OCI-LY3 (cell line): Measurements from ENCODE around the gene SPEF2.

Source experiments
- H2AFZ ChIP-seq: fragments of 200-600, 300-600 bp; shearing (Covaris generic); 2 replicates; pipeline ENCODE4 v1.6.0; 2014; ENCODE audit warnings: antibody characterized with exemption, low read depth, low read length
- H3K27ac ChIP-seq: fragments of 200-600, 300-600 bp; sonication (generic); 2 replicates; pipeline ENCODE4 v1.5.1; 2014; ENCODE audit warnings: mild to moderate bottlenecking, low read length, moderate library complexity, mixed read lengths
- H3K27me3 ChIP-seq: fragments of 200-600, 300-600 bp; sonication (generic); 2 replicates; pipeline ENCODE4 v1.6.1; 2014; ENCODE audit warnings: low read depth, low read length, mixed read lengths
- H3K36me3 ChIP-seq: fragments of 200-600, 300-600 bp; sonication (generic); replicated peaks from 2 replicates; pipeline ENCODE3; 2014; ENCODE audit warnings: low read depth, low read length, mixed read lengths
- H3K4me1 ChIP-seq: fragments of 300-600, 200-600 bp; sonication (generic); 2 replicates; pipeline ENCODE4 v1.6.1; 2014; ENCODE audit warnings: low read length, mixed read lengths
- H3K4me2 ChIP-seq: fragments of 200-600, 300-600 bp; sonication (generic); 2 replicates; pipeline ENCODE4 v1.6.1; 2014; ENCODE audit warnings: low read length, mixed read lengths
- H3K4me3 ChIP-seq: fragments of 300-600, 200-600 bp; sonication (generic); 2 replicates; pipeline ENCODE4 v1.5.1; 2014; ENCODE audit warnings: antibody characterized with exemption, mild to moderate bottlenecking, low read length, moderate library complexity
- H3K79me2 ChIP-seq: fragments of 300-600, 200-600 bp; shearing (Covaris generic); 2 replicates; pipeline ENCODE4 v1.6.1; 2014; ENCODE audit warnings: mild to moderate bottlenecking, low read length, mixed read lengths
- H3K9ac ChIP-seq: fragments of 300-600, 200-600 bp; shearing (Covaris generic); 2 replicates; pipeline ENCODE4 v1.6.0; 2014; ENCODE audit warnings: mild to moderate bottlenecking, low read length, moderate library complexity
- H3K9me3 ChIP-seq: fragments of 200-600, 300-600 bp; shearing (Covaris generic); 2 replicates; pipeline ENCODE4 v1.6.1; 2014; ENCODE audit warnings: low read length, mixed read lengths; ENCODE audit not compliant: insufficient read depth
- H4K20me1 ChIP-seq: fragments of 200-600, 300-600 bp; sonication (generic); 2 replicates; pipeline ENCODE4 v1.6.1; 2016; ENCODE audit warnings: low read length, mixed read lengths; ENCODE audit not compliant: insufficient read depth
- EZH2phosphoT487 ChIP-seq: fragments of 200-600 bp; shearing (Covaris generic); IDR thresholded peaks from 2 replicates; pipeline ENCODE4 v1.6.1; 2018; ENCODE audit warnings: antibody characterized with exemption, mixed run types, low read depth
- TF ChIP-seq, protein P1 (sequence below): fragments of 200-600, 300-600 bp; sonication (generic); IDR thresholded peaks from 2 replicates; pipeline ENCODE4 v1.5.1; 2014; ENCODE audit warnings: antibody characterized with exemption, low read length, low read depth

The SPEF2 gene

DNA sequence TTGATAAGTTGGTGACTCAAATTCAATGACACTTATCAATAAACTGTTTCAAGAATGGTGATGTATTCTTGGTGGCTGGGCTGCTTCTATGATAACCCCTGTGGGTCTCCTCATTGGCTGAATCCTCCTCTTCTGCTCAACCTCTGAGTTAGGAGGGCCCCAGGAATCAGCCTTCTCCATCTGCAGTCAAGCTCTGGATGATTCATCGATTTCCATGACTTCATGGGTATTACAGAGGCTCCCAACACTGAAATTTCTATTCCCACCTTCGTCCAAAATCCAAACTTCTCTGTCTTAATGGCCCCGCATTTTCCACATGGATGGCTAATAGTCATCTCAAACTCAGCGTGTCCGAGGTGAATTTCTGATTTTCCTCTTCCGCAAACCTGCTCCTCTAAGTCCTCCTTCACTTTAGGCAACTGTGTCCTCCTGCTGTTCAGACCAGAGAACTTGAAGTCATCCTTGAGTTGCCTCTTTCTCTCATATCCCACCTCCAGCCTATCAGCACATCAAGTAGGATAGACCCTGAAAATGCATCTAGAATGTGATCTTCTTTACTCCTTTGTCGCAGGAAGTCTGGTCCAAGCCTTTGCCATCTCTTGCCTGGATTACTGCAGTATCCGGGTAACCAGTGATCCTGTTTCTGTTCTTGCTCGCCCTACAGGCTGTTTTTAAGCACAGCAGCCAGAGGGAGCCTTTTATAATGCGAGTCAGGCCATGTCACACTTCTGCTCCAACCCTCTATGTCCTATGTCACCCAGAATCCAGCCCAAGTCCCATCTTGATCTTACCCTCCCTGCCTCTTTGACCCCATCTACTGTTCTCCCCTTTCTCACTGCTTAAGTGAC is 197.7 kb downstream of the SPEF2 start:
- Histone ChIP-seq H3K27ac (no peak overlapping the region), H3K36me3 (no peaks in the 10 kb centered on the region), H3K4me1 (no peaks in the 10 kb centered on the region), H3K4me2 (no peak overlapping the region), H2AFZ (peak overlapping the region; percentile 89), H3K9ac (no peak overlapping the region), H3K9me3 (no peaks in the 10 kb centered on the region), H3K27me3 (no peaks in the 10 kb centered on the region), H4K20me1 (no peaks in the 10 kb centered on the region), H3K79me2 (no peaks in the 10 kb centered on the region), H3K4me3 (no peak overlapping the region)
- TF ChIP-seq, protein P1, sequence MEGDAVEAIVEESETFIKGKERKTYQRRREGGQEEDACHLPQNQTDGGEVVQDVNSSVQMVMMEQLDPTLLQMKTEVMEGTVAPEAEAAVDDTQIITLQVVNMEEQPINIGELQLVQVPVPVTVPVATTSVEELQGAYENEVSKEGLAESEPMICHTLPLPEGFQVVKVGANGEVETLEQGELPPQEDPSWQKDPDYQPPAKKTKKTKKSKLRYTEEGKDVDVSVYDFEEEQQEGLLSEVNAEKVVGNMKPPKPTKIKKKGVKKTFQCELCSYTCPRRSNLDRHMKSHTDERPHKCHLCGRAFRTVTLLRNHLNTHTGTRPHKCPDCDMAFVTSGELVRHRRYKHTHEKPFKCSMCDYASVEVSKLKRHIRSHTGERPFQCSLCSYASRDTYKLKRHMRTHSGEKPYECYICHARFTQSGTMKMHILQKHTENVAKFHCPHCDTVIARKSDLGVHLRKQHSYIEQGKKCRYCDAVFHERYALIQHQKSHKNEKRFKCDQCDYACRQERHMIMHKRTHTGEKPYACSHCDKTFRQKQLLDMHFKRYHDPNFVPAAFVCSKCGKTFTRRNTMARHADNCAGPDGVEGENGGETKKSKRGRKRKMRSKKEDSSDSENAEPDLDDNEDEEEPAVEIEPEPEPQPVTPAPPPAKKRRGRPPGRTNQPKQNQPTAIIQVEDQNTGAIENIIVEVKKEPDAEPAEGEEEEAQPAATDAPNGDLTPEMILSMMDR, result peak; percentile 61
- TF ChIP-seq EZH2phosphoT487, result no peak

DNA sequence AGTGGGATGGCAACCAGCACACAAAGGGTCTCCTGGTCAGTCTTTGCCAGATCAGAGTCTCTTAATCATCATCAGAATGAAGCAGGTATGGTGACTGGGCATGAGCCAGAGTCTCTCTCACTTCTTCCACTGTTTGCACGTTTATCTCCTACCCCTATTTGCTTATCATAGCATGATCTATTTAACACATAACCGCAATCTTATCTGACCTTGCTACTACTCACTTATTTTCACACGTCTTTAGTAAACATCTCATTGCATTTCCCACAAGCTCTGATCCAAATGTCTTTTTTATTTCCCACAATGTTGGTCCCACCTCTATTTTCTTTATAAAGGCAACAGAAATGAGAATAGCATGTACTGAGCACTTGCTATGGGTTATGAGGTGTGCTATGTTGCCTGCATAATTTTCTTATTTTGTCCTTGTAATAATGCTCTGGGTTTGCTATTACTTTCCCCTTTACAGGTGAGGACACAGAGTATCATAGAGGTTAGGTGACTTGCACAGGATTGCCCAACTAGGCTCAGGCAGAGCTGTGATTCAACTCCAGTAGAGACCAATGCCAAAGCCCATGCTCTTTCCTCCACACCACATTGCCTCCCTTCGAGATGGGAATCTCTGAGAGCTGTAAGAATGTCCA is 199.3 kb downstream of the SPEF2 start:
- no peak overlapping the region for H3K27ac ChIP-seq
- H3K9me3 ChIP-seq, result no peaks in the 10 kb centered on the region
- no peaks in the 10 kb centered on the region for H3K36me3 ChIP-seq
- H3K79me2 ChIP-seq, result no peaks in the 10 kb centered on the region
- H4K20me1 ChIP-seq, result no peaks in the 10 kb centered on the region
- TF ChIP-seq, protein P1, result no peak
- no peak for TF ChIP-seq EZH2phosphoT487
- H3K4me3 ChIP-seq, result no peak overlapping the region
- H3K27me3 ChIP-seq, result no peaks in the 10 kb centered on the region
- no peaks in the 10 kb centered on the region for H3K4me1 ChIP-seq
- no peak overlapping the region for H3K4me2 ChIP-seq
- no peak overlapping the region for H2AFZ ChIP-seq
- H3K9ac ChIP-seq, result no peak overlapping the region

DNA sequence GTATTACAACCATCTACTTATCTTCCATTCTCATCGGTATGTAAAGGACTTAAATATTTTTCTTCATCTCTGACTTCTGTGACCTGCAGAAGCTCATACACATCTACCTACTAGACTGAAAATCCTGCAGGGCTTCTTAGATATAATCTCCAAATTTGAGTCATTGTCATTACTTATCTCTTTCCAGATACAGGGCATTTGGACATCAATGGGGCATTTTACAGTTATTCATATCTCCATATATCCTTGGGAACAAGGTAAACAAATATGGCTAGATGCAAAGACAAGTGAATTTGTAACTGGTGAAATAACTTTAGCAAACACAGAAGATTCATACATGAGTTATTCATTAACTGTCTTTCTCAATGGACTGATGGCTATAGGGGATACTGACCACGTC is 201.4 kb downstream of the SPEF2 start:
- TF ChIP-seq, protein P1, result no peak
- no peak for TF ChIP-seq EZH2phosphoT487
- no peaks in the 10 kb centered on the region for H3K9me3 ChIP-seq
- H3K4me2 ChIP-seq, result no peak overlapping the region
- H2AFZ ChIP-seq, result no peak overlapping the region
- no peak overlapping the region for H3K9ac ChIP-seq
- no peaks in the 10 kb centered on the region for H3K4me1 ChIP-seq
- H3K79me2 ChIP-seq, result no peaks in the 10 kb centered on the region
- H4K20me1 ChIP-seq, result no peaks in the 10 kb centered on the region
- H3K36me3 ChIP-seq, result no peaks in the 10 kb centered on the region
- H3K27me3 ChIP-seq, result no peaks in the 10 kb centered on the region
- H3K4me3 ChIP-seq, result no peak overlapping the region
- no peak overlapping the region for H3K27ac ChIP-seq

DNA sequence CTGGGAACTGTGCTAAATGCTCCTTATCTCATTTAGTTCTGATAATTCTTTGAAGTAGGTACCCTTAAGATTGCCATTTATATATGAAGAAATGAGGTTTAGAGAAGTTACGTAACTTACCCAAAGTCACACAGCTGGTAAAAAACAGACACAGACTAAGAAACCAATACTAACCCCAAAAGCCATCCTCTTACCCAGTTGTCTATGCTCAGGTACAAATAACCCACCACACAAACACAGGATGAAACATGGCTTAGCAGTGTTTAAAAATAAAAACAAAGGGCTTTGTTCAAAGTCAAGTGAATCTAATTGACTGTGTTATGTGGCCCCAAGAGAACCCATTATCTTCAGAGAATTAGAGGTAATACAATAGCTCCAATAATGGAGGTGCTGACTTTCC is 202.0 kb downstream of the SPEF2 start:
- Histone ChIP-seq H3K27me3 (no peaks in the 10 kb centered on the region), H3K27ac (no peak overlapping the region), H3K4me2 (no peak overlapping the region), H3K9me3 (no peaks in the 10 kb centered on the region), H3K4me3 (no peak overlapping the region), H3K4me1 (no peaks in the 10 kb centered on the region), H3K36me3 (no peaks in the 10 kb centered on the region), H2AFZ (no peak overlapping the region), H4K20me1 (no peaks in the 10 kb centered on the region), H3K79me2 (no peaks in the 10 kb centered on the region), H3K9ac (no peak overlapping the region)
- TF ChIP-seq, protein P1, result no peak
- TF ChIP-seq EZH2phosphoT487, result no peak
